Activated T-cell treated with anti-CD3 and anti-CD28 coated beads, Interleukin-2, amount 50 U/mL, for 24 hours (primary cell): Measurements from ENCODE around the gene CHD9.

Experiments
- DNase-seq: peaks from one replicate; pipeline ENCODE4 v3.0.0-alpha.2; 2020
- H3K27ac Mint-ChIP-seq: 2 replicates; pipeline ENCODE4 v1.8.0; 2020; ENCODE audit warnings: mild to moderate bottlenecking, mixed read lengths
- H3K27me3 Mint-ChIP-seq: 2 replicates; pipeline ENCODE4 v1.8.0; 2020; ENCODE audit warnings: mixed read lengths
- H3K36me3 Mint-ChIP-seq: 2 replicates; pipeline ENCODE4 v1.8.0; 2020; ENCODE audit warnings: low read depth, mixed read lengths
- H3K4me1 Mint-ChIP-seq: 2 replicates; pipeline ENCODE4 v1.8.0; 2020; ENCODE audit warnings: low read depth, mixed read lengths
- H3K4me3 Mint-ChIP-seq: 2 replicates; pipeline ENCODE4 v1.8.0; 2020; ENCODE audit warnings: mild to moderate bottlenecking, moderate library complexity, mixed read lengths
- H3K9me3 Mint-ChIP-seq: 2 replicates; pipeline ENCODE4 v1.8.0; 2020; ENCODE audit warnings: mixed read lengths

CHD9 gene

GRCh38 chr16:53078247-53078646, 23.5 kb downstream of the CHD9 start:
- DNase-seq = no peak
- H3K4me1 Mint-ChIP-seq = peaks cover 9% of the 10 kb centered on the region
- peaks cover 15% of the 10 kb centered on the region for H3K36me3 Mint-ChIP-seq
- H3K27me3 Mint-ChIP-seq = no peaks in the 10 kb centered on the region
- H3K27ac Mint-ChIP-seq = no peak overlapping the region
- H3K4me3 Mint-ChIP-seq = no peak overlapping the region
- H3K9me3 Mint-ChIP-seq = peaks cover 6% of the 10 kb centered on the region

DNA sequence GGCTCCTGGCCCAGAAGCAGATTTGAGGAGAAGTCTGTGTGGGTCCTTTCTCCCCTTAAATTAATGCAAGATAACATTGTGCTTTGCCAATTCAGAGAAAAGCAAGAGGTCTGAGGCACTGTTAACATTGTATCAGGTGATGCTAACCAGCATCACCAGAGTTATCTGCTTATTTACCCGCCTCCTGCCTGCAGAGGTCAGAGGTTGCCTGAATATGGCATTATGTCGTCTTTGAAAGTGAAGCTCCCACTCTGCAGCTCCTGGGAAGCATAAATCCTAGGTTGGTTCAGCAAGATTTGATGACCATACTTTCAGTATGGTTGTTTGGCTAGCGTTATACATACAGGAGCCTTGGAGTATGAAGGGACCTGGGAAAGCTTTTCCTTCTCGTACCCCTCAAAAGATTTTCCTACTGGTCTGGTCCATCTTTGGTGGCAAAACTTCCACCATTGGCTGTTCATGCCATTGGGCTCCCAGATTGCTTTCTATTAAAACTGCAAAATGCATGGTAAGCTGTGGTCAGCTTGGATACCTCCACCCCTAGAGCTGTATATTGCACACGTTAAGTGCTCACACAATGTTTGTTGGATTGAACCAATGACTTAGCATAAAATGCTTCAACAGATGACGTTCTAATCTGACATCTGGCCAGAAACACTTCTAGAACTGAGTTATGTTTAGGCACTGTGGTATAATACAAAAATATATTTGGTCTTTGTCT, 24.1 kb downstream of the CHD9 start:
- Mint-ChIP-seq H3K27me3 (no peaks in the 10 kb centered on the region), H3K4me3 (no peak overlapping the region), H3K27ac (no peak overlapping the region), H3K4me1 (peaks cover 9% of the 10 kb centered on the region), H3K9me3 (peaks cover 5% of the 10 kb centered on the region), H3K36me3 (peaks cover 11% of the 10 kb centered on the region)
- no peak for DNase-seq

- Mint-ChIP-seq H3K27me3 (no peaks in the 10 kb centered on the region), H3K4me1 (peaks cover 9% of the 10 kb centered on the region)
- DNase-seq = no peak
Observed at GRCh38 chr16:53080345-53081031, 25.7 kb downstream of the CHD9 start.

GRCh38 chr16:53081032-53081424, 26.2 kb downstream of the CHD9 start:
- Mint-ChIP-seq H3K9me3 (no peaks in the 10 kb centered on the region), H3K27me3 (no peaks in the 10 kb centered on the region), H3K4me3 (no peak overlapping the region), H3K36me3 (no peaks in the 10 kb centered on the region), H3K4me1 (peaks cover 10% of the 10 kb centered on the region), H3K27ac (no peak overlapping the region)
- DNase-seq = no peak

More at GRCh38 chr16:53080345-53081031, 25.7 kb downstream of the CHD9 start:
- Mint-ChIP-seq H3K27ac (no peak overlapping the region), H3K4me3 (no peak overlapping the region), H3K9me3 (peaks cover 2% of the 10 kb centered on the region), H3K36me3 (peaks cover 5% of the 10 kb centered on the region)

DNA sequence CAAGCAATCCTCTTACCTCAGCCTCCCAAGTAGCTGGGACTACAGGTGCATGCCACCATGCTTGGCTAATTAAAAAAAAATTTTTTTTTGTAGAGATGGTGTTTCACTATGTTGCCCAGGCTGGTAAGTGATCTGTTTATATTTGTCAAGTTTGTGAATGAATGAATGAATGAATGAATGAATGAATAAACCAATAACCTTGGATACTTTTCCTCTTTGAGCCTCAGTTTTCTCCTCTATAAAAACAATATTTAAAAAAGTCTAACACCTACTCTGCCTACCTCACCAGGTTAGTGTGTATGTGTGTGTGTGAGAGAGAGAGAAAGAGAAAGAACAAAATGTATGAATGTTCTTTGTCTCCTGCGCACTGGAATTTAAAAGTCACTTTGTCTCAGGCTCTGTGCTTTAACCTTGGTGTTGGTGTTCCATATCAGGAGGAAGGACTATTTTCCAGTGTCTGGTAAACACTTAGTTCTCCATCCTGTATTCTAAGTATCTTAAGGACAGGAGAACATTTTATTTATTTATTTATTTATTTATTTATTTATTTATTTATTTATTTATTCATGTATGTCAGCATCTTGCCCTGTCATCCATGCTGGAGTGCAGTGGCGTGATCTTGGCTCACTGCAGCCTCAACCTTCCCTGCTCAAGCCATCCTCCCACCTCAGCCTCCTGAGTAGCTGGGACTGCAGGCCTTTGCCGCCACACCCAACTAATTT, 27.1 kb downstream of the CHD9 start:
- Mint-ChIP-seq H3K4me3 (no peak overlapping the region), H3K36me3 (no peaks in the 10 kb centered on the region), H3K9me3 (no peaks in the 10 kb centered on the region), H3K27ac (no peak overlapping the region), H3K27me3 (no peaks in the 10 kb centered on the region), H3K4me1 (peaks cover 10% of the 10 kb centered on the region)
- no peak for DNase-seq

- Mint-ChIP-seq H3K36me3 (no peaks in the 10 kb centered on the region), H3K27ac (no peak overlapping the region), H3K4me3 (no peak overlapping the region), H3K4me1 (peaks cover 10% of the 10 kb centered on the region), H3K27me3 (no peaks in the 10 kb centered on the region), H3K9me3 (no peaks in the 10 kb centered on the region)
- DNase-seq = no peak
Observed at GRCh38 chr16:53082509-53082908, 27.7 kb downstream of the CHD9 start.

DNA sequence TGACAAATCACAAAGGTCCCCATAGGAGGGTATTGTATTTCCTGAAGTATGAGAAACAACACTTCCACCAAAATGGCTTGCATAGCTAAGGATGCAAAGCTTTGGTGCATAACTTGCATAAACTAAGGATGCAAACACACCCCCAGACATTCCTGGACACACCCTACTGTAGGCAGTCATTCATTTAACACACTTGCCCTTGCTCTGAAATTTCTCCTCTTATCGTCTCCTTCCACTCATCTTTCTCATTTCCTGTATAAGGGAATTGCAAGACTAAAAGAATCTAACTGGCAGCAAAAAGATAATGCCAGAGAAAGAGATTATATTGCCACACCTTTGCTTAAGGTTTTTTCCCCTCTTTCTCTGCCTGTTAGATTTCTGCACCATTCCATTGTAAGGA, 28.3 kb downstream of the CHD9 start:
- H3K27me3 Mint-ChIP-seq = no peaks in the 10 kb centered on the region
- no peaks in the 10 kb centered on the region for H3K36me3 Mint-ChIP-seq
- no peak overlapping the region for H3K27ac Mint-ChIP-seq
- DNase-seq = no peak
- peaks cover 8% of the 10 kb centered on the region for H3K4me1 Mint-ChIP-seq
- H3K4me3 Mint-ChIP-seq = no peak overlapping the region
- H3K9me3 Mint-ChIP-seq = no peaks in the 10 kb centered on the region

DNA sequence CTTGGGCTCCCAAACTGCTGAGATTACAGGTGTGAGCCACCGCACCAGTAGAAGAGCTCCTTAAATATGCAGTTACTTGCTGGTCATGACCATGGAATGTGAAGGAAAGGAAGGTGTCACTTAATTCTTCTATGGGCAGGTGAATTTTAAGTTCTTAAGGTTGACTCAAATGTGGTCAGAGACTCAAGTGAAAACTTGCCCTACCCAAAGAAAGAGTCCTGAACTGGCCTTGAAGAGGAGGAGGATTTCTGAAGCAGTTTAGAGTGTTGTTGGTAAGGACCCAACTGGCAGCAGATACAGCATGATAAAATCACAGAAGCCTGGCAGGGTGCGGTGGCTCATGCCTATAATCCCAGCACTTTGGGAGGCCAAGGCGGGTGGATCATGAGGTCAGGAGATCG, 29.4 kb downstream of the CHD9 start:
- H3K27me3 Mint-ChIP-seq = no peaks in the 10 kb centered on the region
- H3K9me3 Mint-ChIP-seq = no peaks in the 10 kb centered on the region
- no peak for DNase-seq
- H3K27ac Mint-ChIP-seq = no peak overlapping the region
- H3K4me3 Mint-ChIP-seq = no peak overlapping the region
- H3K4me1 Mint-ChIP-seq = peaks cover 6% of the 10 kb centered on the region
- H3K36me3 Mint-ChIP-seq = no peaks in the 10 kb centered on the region

DNA sequence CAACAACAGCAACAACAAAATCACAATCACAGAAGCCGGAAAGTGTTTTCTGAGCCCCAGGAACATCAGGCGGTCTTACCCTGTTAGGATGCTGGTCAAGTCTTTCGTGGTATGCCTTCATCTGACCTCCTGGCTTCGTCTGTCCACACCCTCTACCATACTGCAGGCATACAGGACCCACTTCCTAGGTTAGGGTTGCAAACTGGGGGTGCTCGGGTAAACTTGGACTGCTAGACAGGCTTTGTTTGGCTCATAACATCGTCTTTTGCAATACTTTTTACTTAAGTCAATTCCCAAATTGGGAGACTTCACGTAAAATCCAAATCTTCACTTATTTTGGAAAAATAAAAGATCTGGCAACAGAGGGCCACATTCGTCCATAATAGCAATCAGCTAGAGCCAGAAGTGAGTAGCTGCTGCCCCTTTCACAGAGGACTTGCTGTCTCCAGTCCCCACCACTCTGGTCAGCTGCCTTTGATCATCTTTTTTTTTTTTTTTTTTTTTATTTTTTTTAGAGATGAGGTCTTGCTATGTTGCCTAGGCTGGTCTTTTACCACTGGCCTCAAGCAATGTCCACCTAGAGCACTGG, 30.0 kb downstream of the CHD9 start:
- Mint-ChIP-seq H3K36me3 (no peaks in the 10 kb centered on the region), H3K27ac (no peak overlapping the region), H3K4me1 (peaks cover 6% of the 10 kb centered on the region), H3K27me3 (no peaks in the 10 kb centered on the region), H3K4me3 (no peak overlapping the region), H3K9me3 (no peaks in the 10 kb centered on the region)
- no peak for DNase-seq

DNA sequence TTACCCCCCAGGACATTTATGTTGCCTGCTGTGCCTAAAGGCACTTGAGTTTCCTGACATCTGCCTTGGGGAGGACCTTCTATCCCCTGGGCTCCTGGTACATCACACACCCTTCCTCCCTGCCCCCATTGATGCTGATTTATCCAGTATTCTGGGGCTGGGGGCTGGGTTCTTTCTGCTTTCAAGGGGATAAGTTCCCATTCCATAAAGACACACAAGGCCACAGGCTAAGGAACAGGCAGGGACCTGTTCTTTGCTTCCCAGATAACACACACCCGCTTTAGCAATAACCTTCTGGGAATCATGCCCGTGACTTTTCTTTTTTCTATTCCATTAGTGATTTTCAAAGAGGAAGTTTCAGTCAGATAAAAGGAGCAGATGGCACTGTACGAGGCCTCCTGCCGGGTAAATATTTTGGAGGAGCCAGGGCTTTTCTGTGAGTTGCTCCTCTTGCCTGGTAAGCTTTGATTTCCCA, 30.6 kb downstream of the CHD9 start:
- DNase-seq = no peak
- H3K36me3 Mint-ChIP-seq = no peaks in the 10 kb centered on the region
- H3K4me1 Mint-ChIP-seq = peaks cover 9% of the 10 kb centered on the region
- no peak overlapping the region for H3K27ac Mint-ChIP-seq
- no peaks in the 10 kb centered on the region for H3K27me3 Mint-ChIP-seq
- no peaks in the 10 kb centered on the region for H3K9me3 Mint-ChIP-seq
- H3K4me3 Mint-ChIP-seq = no peak overlapping the region

DNA sequence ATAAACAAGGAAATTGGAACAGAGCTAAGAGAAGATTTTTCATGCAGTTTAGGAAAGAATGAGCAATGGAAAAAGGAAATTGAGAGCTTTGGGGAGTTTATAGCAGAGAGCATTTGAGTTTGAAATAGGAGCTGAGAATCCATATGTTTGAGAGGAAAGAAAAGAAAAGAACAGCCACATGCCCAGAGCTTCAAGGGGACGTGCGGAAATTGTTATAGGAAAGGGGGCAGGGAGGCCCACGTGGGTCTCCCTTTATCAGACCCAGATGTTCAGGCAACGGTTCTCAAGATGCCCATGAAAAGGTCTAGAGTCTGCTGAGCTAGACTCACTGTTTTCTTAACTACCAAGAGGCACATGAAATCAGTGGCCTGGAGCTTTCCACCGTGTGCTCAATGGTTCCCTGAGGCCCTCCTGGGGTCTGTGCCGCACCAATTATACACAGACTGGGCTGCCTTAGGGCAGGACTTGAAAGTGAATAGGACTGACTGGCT, 31.2 kb downstream of the CHD9 start:
- Mint-ChIP-seq H3K4me1 (peaks cover 13% of the 10 kb centered on the region), H3K36me3 (no peaks in the 10 kb centered on the region), H3K4me3 (no peak overlapping the region), H3K27ac (no peak overlapping the region), H3K27me3 (no peaks in the 10 kb centered on the region), H3K9me3 (no peaks in the 10 kb centered on the region)
- DNase-seq = no peak

DNA sequence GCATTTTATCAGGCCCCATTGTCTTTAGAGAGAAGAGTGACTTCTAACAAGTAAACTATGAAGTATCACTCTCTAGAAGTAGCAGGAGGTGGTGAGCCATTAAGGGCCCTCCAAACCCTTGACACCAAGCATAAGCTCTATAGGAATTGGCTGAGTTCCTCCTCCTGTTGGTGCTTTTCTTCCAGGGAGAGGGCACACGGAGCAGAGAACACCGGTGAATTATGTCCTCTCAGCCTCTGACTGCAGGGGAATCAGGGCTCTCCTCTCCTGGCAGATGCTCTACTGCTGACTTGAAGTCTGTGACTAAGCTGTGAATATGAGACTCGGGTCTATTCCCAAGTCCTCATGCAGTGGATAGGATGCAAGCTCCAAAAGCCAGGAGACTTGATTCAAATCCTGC, 32.3 kb downstream of the CHD9 start:
- Mint-ChIP-seq H3K27ac (no peak overlapping the region), H3K27me3 (no peaks in the 10 kb centered on the region), H3K4me3 (no peak overlapping the region), H3K9me3 (no peaks in the 10 kb centered on the region), H3K36me3 (no peaks in the 10 kb centered on the region), H3K4me1 (peaks cover 21% of the 10 kb centered on the region)
- DNase-seq = no peak

- Mint-ChIP-seq H3K27me3 (no peaks in the 10 kb centered on the region), H3K4me3 (no peak overlapping the region), H3K4me1 (peaks cover 32% of the 10 kb centered on the region), H3K27ac (no peak overlapping the region), H3K9me3 (no peaks in the 10 kb centered on the region), H3K36me3 (no peaks in the 10 kb centered on the region)
- no peak for DNase-seq
Observed at GRCh38 chr16:53089434-53090285, 34.9 kb downstream of the CHD9 start.

DNA sequence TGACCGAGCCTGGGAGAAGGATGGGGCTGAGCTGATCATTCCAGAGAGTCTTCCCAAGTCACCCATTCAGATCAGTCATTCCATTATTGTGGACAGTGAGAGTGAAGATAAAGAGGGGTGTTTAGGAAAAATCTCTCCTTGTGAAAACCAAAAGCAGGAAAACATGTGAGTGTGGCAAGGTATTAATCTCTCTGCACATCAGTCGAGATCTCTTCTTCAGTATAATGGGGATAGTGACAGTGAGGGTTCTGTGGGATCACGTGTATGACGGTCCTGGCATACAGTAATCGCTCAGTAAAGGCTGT, 35.4 kb downstream of the CHD9 start:
- Mint-ChIP-seq H3K27me3 (no peaks in the 10 kb centered on the region), H3K27ac (no peak overlapping the region), H3K9me3 (no peaks in the 10 kb centered on the region), H3K4me3 (no peak overlapping the region), H3K4me1 (peaks cover 32% of the 10 kb centered on the region), H3K36me3 (no peaks in the 10 kb centered on the region)
- DNase-seq = no peak
